A673 (cell line): ENCODE results near the gene SYNGR1. TPM values are rescaled to one million over a fixed set of nuclear protein-coding genes. Genes with fewer than 3 reads are reported as not detected.

Experiments used
- BruUV-seq: library from RNA; stranded (reverse); fragments of 400-500 nt; replicated peaks from 2 replicates; lab custom pipeline; 2021; lab: Mats Ljungman, UMichigan
- CTCF ChIA-PET: fragments of 300-600 bp; sonication (Branson Sonifier 250); formaldehyde crosslinking; loops from one replicate; lab custom pipeline; 2022; ENCODE audit warnings: antibody characterized with exemption; lab: Charles Lee
- POLR2A ChIA-PET: fragments of 300-600 bp; sonication (Branson Sonifier 250); formaldehyde crosslinking; loops from one replicate; lab custom pipeline; 2022; ENCODE audit warnings: antibody characterized with exemption; ENCODE audit not compliant: low non-redundant PET; lab: Charles Lee
- DNase-seq: peaks from one replicate; pipeline ENCODE4 v3.0.0-alpha.2; 2015; ENCODE audit warnings: low spot score
- H3K27ac ChIP-seq: fragments of 200-600 bp; sonication (generic); 2 replicates; pipeline ENCODE4 v1.5.1; 2016; ENCODE audit warnings: mixed run types, low read depth, mild to moderate bottlenecking, mixed read lengths, antibody characterized with exemption, low read length; ENCODE audit not compliant: poor library complexity, severe bottlenecking
- H3K27me3 ChIP-seq: fragments of 200-600 bp; sonication (generic); replicated peaks from 2 replicates; pipeline ENCODE4 v1.6.1; 2017; ENCODE audit warnings: mixed run types, low read depth, mild to moderate bottlenecking, mixed read lengths, antibody characterized with exemption, low read length; ENCODE audit not compliant: insufficient read depth, poor library complexity
- H3K36me3 ChIP-seq: fragments of 200-600 bp; sonication (generic); 2 replicates; pipeline ENCODE4 v1.6.1; 2016; ENCODE audit warnings: mixed run types, mild to moderate bottlenecking, mixed read lengths, antibody characterized with exemption, low read length; ENCODE audit not compliant: insufficient read depth, poor library complexity, severe bottlenecking
- H3K4me1 ChIP-seq: fragments of 200-600 bp; sonication (generic); 2 replicates; pipeline ENCODE4 v1.6.1; 2017; ENCODE audit warnings: mixed run types, mild to moderate bottlenecking, mixed read lengths, antibody characterized with exemption, low read length; ENCODE audit not compliant: insufficient read depth, poor library complexity, severe bottlenecking
- H3K4me3 ChIP-seq: fragments of 200-600 bp; sonication (generic); 2 replicates; pipeline ENCODE4 v1.5.1; 2016; ENCODE audit warnings: low read depth, mixed run types, mild to moderate bottlenecking, mixed read lengths, low read length; ENCODE audit not compliant: poor library complexity, severe bottlenecking
- H3K9me3 ChIP-seq: fragments of 200-600 bp; sonication (generic); 2 replicates; pipeline ENCODE4 v1.6.1; 2016; ENCODE audit warnings: mixed run types, low read depth, mild to moderate bottlenecking, mixed read lengths, antibody characterized with exemption, low read length; ENCODE audit not compliant: poor library complexity, severe bottlenecking
- EZH2 ChIP-seq: fragments of 200-600 bp; sonication (generic); IDR thresholded peaks from 2 replicates; pipeline ENCODE4 v1.6.1; 2017; ENCODE audit warnings: borderline replicate concordance, low read depth, mild to moderate bottlenecking, mixed read lengths, antibody characterized with exemption, low read length; ENCODE audit not compliant: poor library complexity, severe bottlenecking
- intact Hi-C: fragments of 100-400 bp; cut with micrococcal nuclease; formaldehyde crosslinking; loops from one replicate; pipeline ENCODE4 v1.10.0; 2022; ENCODE audit not compliant: unreplicated experiment
- total RNA-seq: library from RNA; stranded (reverse); gene quantifications from 2 replicates; pipeline ENCODE4 v1.2.3, GENCODE V29; 2021
- TF ChIP-seq, protein P1 (sequence below): fragments of 300-800, 200-600 bp; sonication (generic); conservative IDR thresholded peaks from 2 replicates; pipeline ENCODE4 v1.5.1; 2017; ENCODE audit warnings: low read depth, mild to moderate bottlenecking, antibody characterized with exemption, low read length, moderate library complexity, mixed read lengths

The SYNGR1 gene
- total RNA-seq, 1 experiment from 2014 or later, result 31.7 TPM

DNA sequence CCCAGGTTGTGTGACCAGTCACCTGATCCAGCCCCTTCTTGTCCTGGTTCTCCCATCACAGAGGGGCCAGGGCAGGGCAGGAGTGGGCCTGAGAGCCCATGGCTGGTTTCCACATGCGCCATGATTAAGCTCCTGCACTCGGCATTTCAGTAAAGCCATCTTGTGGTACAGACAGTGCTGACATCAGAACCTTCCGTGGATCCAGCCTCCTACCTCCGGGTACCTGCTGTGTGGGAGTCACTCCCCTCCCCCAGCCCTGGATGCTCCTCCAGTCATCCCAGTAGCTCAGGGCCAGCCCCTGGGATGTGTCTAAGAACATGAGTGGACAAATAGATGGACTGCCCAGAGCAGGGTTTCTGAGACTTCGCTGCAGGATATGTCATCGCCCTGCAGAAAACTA, 84.9 kb downstream of the SYNGR1 start:
- H3K4me3 ChIP-seq, result no peak overlapping the region
- H3K27me3 ChIP-seq, result no peaks in the 10 kb centered on the region
- TF ChIP-seq, protein P1, sequence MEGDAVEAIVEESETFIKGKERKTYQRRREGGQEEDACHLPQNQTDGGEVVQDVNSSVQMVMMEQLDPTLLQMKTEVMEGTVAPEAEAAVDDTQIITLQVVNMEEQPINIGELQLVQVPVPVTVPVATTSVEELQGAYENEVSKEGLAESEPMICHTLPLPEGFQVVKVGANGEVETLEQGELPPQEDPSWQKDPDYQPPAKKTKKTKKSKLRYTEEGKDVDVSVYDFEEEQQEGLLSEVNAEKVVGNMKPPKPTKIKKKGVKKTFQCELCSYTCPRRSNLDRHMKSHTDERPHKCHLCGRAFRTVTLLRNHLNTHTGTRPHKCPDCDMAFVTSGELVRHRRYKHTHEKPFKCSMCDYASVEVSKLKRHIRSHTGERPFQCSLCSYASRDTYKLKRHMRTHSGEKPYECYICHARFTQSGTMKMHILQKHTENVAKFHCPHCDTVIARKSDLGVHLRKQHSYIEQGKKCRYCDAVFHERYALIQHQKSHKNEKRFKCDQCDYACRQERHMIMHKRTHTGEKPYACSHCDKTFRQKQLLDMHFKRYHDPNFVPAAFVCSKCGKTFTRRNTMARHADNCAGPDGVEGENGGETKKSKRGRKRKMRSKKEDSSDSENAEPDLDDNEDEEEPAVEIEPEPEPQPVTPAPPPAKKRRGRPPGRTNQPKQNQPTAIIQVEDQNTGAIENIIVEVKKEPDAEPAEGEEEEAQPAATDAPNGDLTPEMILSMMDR, result no peak
- TF ChIP-seq EZH2, result no peak
- no TSS peak for BruUV-seq
- no peaks in the 10 kb centered on the region for H3K9me3 ChIP-seq
- H3K4me1 ChIP-seq, result peaks cover 5% of the 10 kb centered on the region
- ChIA-PET CTCF (no interaction called here), POLR2A (no interaction called here)
- peaks cover 20% of the 10 kb centered on the region for H3K36me3 ChIP-seq
- no peak for DNase-seq
- no peak overlapping the region for H3K27ac ChIP-seq
- intact Hi-C loops, result no loop called here

Other genes starting within 250 kb of the SYNGR1 start
- 2.8 and 3.8 TPM in 2 replicates for gene CBX7, start 197.3 kb upstream of the SYNGR1 start, total RNA-seq
- gene PDGFB, start 105.0 kb upstream of the SYNGR1 start, total RNA-seq, result 0.09 and 0.13 TPM in 2 replicates
- 1,117 and 1,141 TPM in 2 replicates for gene RPL3, start 30.4 kb upstream of the SYNGR1 start, total RNA-seq
- 27.0 and 38.2 TPM in 2 replicates for gene TAB1, start 49.8 kb downstream of the SYNGR1 start, total RNA-seq
- gene MGAT3, start 107.0 kb downstream of the SYNGR1 start, total RNA-seq, result 2.7 and 5.8 TPM in 2 replicates
- gene MIEF1, start 152.3 kb downstream of the SYNGR1 start, total RNA-seq, result 47.1 and 55.1 TPM in 2 replicates
- 476 and 573 TPM in 2 replicates for gene ATF4, start 170.6 kb downstream of the SYNGR1 start, total RNA-seq
- 93.5 and 97.2 TPM in 2 replicates for gene RPS19BP1, start 182.8 kb downstream of the SYNGR1 start, total RNA-seq
- 0.90 and 1.4 TPM in 2 replicates for gene CACNA1I, start 220.8 kb downstream of the SYNGR1 start, total RNA-seq